Heart left ventricle (tissue), 16 donors: ENCODE results near the gene NKAIN2. TPM values are rescaled to one million over a fixed set of nuclear protein-coding genes. Genes with fewer than 3 reads are reported as not detected.
"Not testable (repeated sequence)": the region's sequence is repeated elsewhere in the genome, so short reads cannot be mapped to it uniquely, and the experiment has no call there.

Experiments
- ATAC-seq, 4 donors: fragments of 200-7000 bp; cut with Tn5 transposase; one replicate each; pipeline ENCODE4 v1.9.1; 2020 to 2022; ENCODE audit warnings: moderate library complexity in 4 of 4, mild to moderate bottlenecking in 3 of 4, moderate number of reproducible peaks in 1 of 4
- DNase-seq, 5 donors: peaks; one replicate each; pipeline ENCODE4 v3.0.0-alpha.2; 2020
- H3K27ac ChIP-seq, 12 donors: fragments of 200-600 bp; sonication (generic) in 4 of 12; one replicate each; pipeline versions ENCODE4 v1.5.0 to v1.8.0; 2016 to 2022; ENCODE audit warnings: mild to moderate bottlenecking in 2 of 12
- H3K27me3 ChIP-seq, 9 donors: fragments of 200-600 bp; sonication (generic) in 2 of 9; one replicate each; pipeline versions ENCODE4 v1.5.1 to v1.8.0; 2016 to 2022; ENCODE audit warnings: mild to moderate bottlenecking in 3 of 9
- H3K36me3 ChIP-seq, 9 donors: fragments of 200-600 bp; sonication (generic) in 2 of 9; one replicate each; pipeline versions ENCODE4 v1.5.0 to v1.8.0; 2018 to 2022; ENCODE audit warnings: mild to moderate bottlenecking in 2 of 9
- H3K4me1 ChIP-seq, 12 donors: fragments of 200-600 bp; sonication (generic) in 4 of 12; one replicate each; pipeline versions ENCODE4 v1.5.0 to v1.8.0; 2016 to 2022; ENCODE audit warnings: mild to moderate bottlenecking in 3 of 12
- H3K4me3 ChIP-seq, 12 donors: fragments of 200-600 bp; sonication (generic) in 4 of 12; one replicate each; pipeline versions ENCODE4 v1.5.0 to v1.8.0; 2017 to 2022; ENCODE audit warnings: mild to moderate bottlenecking in 9 of 12, moderate library complexity in 4 of 12
- H3K9me3 ChIP-seq, 12 donors: fragments of 200-600 bp; sonication (generic) in 4 of 12; one replicate each; pipeline versions ENCODE4 v1.5.0 to v1.8.0; 2016 to 2022; ENCODE audit warnings: mild to moderate bottlenecking in 1 of 12
- POLR2A ChIP-seq, 2 donors: fragments of 450-650 bp; IDR thresholded peaks; one replicate each; pipeline ENCODE4 v1.6.1; 2017; ENCODE audit warnings: antibody characterized with exemption in 2 of 2, mild to moderate bottlenecking in 2 of 2, moderate library complexity in 2 of 2
- WGBS, 4 donors: extraction: QIAGEN DNeasy Blood & Tissue Kit in 2 of 4; methylation state at CpG; one replicate each; pipeline versions ENCODE4 v1.1.5 to v1.1.7; 2013 to 2018; 5-methylcytosine and 5-hydroxymethylcytosine counted together
- intact Hi-C, 10 donors: fragments of 100-400 bp; cut with DNase I; formaldehyde crosslinking; loops; one replicate each; pipeline versions ENCODE4 v1.11.1 to v1.14.2; 2022
- polyA plus RNA-seq, 2 donors: library from polyadenylated mRNA; stranded (reverse); fragments of 200-250 nt; gene quantifications; one replicate each; pipeline ENCODE4 v1.2.3, GENCODE V29; 2013
- total RNA-seq, 9 donors: library from RNA; depleted of rRNA in 2 of 9; stranded (reverse); fragments of >200 nt in 2 of 9; fragmentation: NEBNext Ultra II Directional in 3 of 9; extraction: Animal tissue kit (Norgen Biotek cat#: 25700) in 3 of 9; gene quantifications; one replicate each; pipeline versions ENCODE4 v1.1.0 to v1.2.4, GENCODE V29; 2016 to 2023
- TF ChIP-seq, protein P1 (sequence below), 12 donors: fragments of 200-600 bp; sonication (generic) in 4 of 12; IDR thresholded peaks; one replicate each; pipeline versions ENCODE4 v1.5.0 to v1.8.0; 2018 to 2022; ENCODE audit warnings: antibody characterized with exemption in 12 of 12, mild to moderate bottlenecking in 5 of 12
- donor health status: ischemic (EF 13 %, LVEDD 7.1; RV severe dilation, severe dysfunction).
- donor health status: healthy with polysubstance abuse.
- donor health status: DM: no; HTN: yes; CAD: no.
- donor health status: DM: no; HTN: no; CAD: no.
- donor health status: ischemic (EF 25% LVEDD 6.9; RV normal size, moderate dysfunction).
- donor health status: ischemic (EF 25% LVEDD 5.7; RV mildly dilated, moderate dysfunction).
- donor health status: healthy.
- donor health status: DM: yes; HTN: yes; CAD: no.
- donor health status: ischemic (EF 35%, LVEDD 5.7; RV mildly dilated, moderate dysfunction).
- donor health status: nonischemic (EF 11% LVEDD 7.7; RV severe dilation, severe dysfunction).
- donor health status: DM: yes; HTN: yes; CAD: no.
- donor health status: PGD.
- donor health status: ischemic (EF 29% LVEDD 5.4; RV normal size, mild dysfunction).
- donor health status: nonischemic (EF 23%, LVEDD 6.1; RV moderate dilation, normal function).

Gene NKAIN2
- total and polyA plus RNA-seq, 11 donors, result 0.19 to 0.83 (median 0.33) TPM; not detected in 2

DNA sequence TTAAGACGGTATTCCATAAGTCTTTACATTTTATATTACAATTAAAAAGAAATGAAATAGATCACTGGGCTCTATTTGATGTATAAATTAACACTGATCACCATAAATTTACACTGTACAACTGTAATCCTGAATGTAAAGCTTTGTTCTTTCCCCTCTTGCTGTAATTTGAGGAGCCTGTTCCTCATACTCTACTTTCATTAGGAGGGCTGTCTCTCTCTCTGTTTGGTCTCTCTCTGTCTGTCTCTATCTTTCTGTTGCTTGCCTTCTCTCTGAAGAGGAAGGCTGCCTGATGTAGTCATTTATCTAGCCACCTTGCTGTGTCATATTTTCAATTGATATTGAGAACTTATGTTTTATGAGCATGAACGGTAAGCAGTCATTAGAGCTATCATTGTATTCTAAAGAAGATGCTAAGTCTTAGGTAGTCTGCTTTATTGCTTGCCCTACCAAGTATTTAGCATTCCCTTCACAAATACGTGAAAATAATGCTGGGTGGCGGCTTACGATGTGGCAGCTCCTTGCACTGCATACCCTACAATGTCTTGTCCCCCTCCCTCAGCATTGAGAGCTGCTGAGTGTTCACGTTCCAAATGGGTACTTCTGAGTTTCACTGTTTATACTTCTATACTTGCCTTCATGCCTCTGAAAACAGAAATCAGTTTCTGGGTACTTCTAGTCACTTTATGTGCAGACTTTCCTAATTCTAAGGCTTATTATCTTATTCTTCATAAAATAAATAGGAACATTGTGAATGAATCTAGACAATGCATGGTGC lies 205.5 kb downstream of the NKAIN2 start:
- DNase-seq, result no peak
- intact Hi-C loops, result no loop called here
- Histone ChIP-seq H3K27me3 (no peaks in the 10 kb centered on the region), H3K36me3 (no peaks in the 10 kb centered on the region), H3K4me3 (no peak overlapping the region), H3K4me1 (no peaks in the 10 kb centered on the region), H3K27ac (no peak overlapping the region), H3K9me3 (no peaks in the 10 kb centered on the region)
- WGBS, 4 donors, result 83 to 89% (median 85%) methylated on average over 6 of the region's 6 CpGs
- ATAC-seq, result no peak
- no peak for TF ChIP-seq POLR2A (IDR thresholded peaks at IDR 0.05)
- TF ChIP-seq, protein P1, sequence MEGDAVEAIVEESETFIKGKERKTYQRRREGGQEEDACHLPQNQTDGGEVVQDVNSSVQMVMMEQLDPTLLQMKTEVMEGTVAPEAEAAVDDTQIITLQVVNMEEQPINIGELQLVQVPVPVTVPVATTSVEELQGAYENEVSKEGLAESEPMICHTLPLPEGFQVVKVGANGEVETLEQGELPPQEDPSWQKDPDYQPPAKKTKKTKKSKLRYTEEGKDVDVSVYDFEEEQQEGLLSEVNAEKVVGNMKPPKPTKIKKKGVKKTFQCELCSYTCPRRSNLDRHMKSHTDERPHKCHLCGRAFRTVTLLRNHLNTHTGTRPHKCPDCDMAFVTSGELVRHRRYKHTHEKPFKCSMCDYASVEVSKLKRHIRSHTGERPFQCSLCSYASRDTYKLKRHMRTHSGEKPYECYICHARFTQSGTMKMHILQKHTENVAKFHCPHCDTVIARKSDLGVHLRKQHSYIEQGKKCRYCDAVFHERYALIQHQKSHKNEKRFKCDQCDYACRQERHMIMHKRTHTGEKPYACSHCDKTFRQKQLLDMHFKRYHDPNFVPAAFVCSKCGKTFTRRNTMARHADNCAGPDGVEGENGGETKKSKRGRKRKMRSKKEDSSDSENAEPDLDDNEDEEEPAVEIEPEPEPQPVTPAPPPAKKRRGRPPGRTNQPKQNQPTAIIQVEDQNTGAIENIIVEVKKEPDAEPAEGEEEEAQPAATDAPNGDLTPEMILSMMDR (IDR thresholded peaks at IDR 0.05), result no peak

DNA sequence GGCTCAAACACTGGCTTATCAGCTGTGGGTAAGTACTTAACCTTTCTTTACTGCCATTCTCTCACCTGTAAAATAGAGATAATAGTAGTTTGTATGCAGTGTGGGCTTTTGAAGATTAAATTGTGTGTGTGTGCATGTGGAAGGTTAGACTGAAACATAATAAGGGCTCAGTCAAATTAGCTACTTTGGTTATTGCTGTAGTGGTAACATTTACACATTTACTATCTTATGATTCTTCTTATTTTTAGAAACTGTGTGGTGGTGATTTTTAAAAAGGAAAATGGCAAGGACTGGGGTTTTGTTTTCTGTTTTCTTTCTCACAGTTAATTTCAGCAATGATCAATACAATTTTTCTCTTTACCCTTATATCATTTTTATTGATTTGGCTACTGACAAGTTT lies 206.9 kb downstream of the NKAIN2 start:
- ATAC-seq (no peak), DNase-seq (no peak)
- Histone ChIP-seq H3K4me3 (no peak overlapping the region), H3K27me3 (no peaks in the 10 kb centered on the region), H3K4me1 (no peaks in the 10 kb centered on the region), H3K36me3 (no peaks in the 10 kb centered on the region), H3K9me3 (no peaks in the 10 kb centered on the region), H3K27ac (no peak overlapping the region)
- intact Hi-C loops, result no loop called here
- TF ChIP-seq, protein P1 (IDR thresholded peaks at IDR 0.05), result no peak
- TF ChIP-seq POLR2A (IDR thresholded peaks at IDR 0.05), result no peak

DNA sequence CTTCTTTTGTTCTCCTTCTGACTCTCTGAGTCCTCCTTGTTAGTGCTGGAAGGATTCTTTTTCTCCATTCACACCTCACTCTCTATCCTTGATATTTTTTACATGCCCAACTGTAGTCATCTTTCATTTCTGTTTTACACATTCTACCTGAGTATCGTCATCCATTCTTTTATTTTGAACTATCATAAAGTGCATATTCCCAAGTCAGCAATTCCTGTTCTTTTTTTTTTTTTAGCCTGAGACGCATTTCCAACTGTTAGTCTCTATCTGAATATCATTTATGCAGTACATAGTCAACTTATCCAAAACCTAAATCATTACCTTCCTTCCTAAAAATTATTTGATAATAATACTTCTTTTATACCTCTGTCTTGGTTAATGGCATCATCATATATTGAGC lies 207.5 kb downstream of the NKAIN2 start:
- WGBS, 4 donors, result 91 to 96% (median 94%) methylated on average over 2 of the region's 2 CpGs

DNA sequence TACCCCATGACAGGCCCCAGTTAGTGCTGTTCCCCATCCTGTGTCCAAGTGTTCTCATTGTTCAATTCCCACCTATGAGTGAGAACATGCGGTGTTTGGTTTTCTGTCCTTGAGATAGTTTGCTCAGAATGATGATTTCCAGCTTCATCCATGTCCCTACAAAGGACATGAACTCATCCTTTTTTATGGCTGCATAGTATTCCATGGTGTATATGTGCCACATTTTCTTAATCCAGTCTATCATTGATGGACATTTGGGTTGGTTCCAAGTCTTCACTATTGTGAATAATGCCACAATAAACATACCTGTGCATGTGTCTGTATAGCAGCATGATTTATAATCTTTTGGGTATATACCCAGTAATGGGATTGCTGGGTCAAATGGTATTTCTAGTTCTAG lies 218.4 kb downstream of the NKAIN2 start:
- H3K4me3 ChIP-seq, H3K36me3 ChIP-seq, H3K9me3 ChIP-seq, H3K4me1 ChIP-seq, H3K27ac ChIP-seq, H3K27me3 ChIP-seq, ATAC-seq, intact Hi-C loops, DNase-seq: not testable (repeated sequence)
- WGBS, 4 donors, result 97 to 100% (median 99%) methylated on average over 1 of the region's 1 CpG

More for the DNA sequence above, 207.5 kb downstream of the NKAIN2 start:
- no peaks in the 10 kb centered on the region for H3K27me3 ChIP-seq
- no peak for DNase-seq
- H3K4me3 ChIP-seq, result no peak overlapping the region
- intact Hi-C loops, result no loop called here
- no peaks in the 10 kb centered on the region for H3K9me3 ChIP-seq
- H3K27ac ChIP-seq, result no peak overlapping the region
- ATAC-seq, result no peak
- H3K4me1 ChIP-seq, result no peaks in the 10 kb centered on the region
- TF ChIP-seq, protein P1 (IDR thresholded peaks at IDR 0.05), result no peak
- no peak for TF ChIP-seq POLR2A (IDR thresholded peaks at IDR 0.05)
- no peaks in the 10 kb centered on the region for H3K36me3 ChIP-seq

DNA sequence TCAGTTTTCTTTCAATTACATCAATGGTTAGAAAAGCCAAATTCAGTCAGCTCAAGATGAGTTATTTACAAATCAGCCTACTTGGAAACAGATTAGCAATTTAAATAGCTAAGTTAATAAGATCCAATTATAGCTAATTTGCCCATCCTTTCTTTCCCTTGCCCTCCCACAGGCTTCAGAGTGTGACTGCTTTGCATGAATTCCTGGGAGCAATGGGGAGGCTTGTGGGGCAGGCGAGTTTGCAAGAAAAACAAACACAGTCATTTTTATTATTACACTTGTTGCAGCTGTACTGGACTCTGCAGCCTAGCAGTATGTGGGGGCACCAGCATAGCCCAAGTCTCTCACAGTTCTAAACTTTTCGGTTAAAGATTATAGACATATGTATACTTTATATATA lies 219.0 kb downstream of the NKAIN2 start:
- 69 to 86% (median 76%) methylated on average over 2 of the region's 2 CpGs for WGBS, 4 donors
- no peaks in the 10 kb centered on the region for H3K4me1 ChIP-seq
- DNase-seq, result no peak
- no peak overlapping the region for H3K4me3 ChIP-seq
- ATAC-seq, result no peak
- H3K27me3 ChIP-seq, result no peaks in the 10 kb centered on the region
- no peaks in the 10 kb centered on the region for H3K9me3 ChIP-seq
- no peaks in the 10 kb centered on the region for H3K36me3 ChIP-seq
- no peak overlapping the region for H3K27ac ChIP-seq
- TF ChIP-seq, protein P1 (IDR thresholded peaks at IDR 0.05), result no peak
- intact Hi-C loops, result no loop called here
